Activated T-helper 1 cell treated with Interleukin-2 at 50 U/mL for 16 hours (primary cell): ENCODE data around the gene MACF1.
"Not testable (repeated sequence)": the region's sequence is repeated elsewhere in the genome, so short reads cannot be mapped to it uniquely, and the experiment has no call there.

ENCODE experiments used
- DNase-seq: peaks from one replicate; pipeline ENCODE4 v3.0.0-alpha.2; 2020; ENCODE audit warnings: low read depth

The MACF1 gene

DNA sequence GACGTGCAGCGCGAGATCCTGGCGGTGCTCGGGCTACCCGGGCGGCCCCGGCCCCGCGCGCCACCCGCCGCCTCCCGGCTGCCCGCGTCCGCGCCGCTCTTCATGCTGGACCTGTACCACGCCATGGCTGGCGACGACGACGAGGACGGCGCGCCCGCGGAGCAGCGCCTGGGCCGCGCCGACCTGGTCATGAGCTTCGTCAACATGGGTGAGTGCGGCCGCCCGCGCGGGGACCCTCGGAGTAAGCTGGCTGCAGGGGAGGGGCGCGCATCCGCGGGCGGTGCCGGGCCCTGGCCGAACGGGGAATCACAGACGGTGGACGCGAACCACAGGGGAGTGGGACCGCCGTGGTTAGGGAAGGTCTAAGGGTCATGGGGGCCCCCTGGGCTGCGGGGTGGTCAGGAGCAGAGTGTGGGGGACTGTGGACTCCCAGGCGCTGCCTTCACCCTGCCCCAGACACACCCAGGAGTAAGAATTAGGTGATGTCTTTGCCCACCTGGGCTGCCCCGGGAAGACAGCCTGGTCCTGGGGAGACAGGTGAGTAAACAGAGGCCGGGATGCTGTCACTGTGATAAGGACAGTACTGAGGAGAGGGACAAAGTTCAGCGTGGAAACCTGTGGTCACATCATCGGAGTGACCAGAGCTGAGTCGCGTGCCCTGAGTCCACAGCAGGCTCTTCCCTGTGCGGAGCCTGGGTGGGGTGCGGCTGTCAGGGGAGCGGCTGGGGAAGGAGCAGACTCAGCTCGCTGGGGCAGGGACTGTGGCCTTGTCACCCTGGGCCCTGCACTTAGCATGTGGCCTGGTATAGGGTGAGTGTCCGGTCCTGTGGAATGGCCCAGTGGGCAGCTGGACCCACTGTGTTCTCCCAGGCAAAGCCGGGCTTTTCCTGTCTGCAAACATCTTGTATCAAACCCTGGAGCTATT is 287.9 kb downstream of the MACF1 start:
- DNase-seq = not testable (repeated sequence)

- not testable (repeated sequence) for DNase-seq
Observed at GRCh38 chr1:39493043-39493810, 288.7 kb downstream of the MACF1 start.

- no peak for DNase-seq
Observed at GRCh38 chr1:39494671-39495410, 290.3 kb downstream of the MACF1 start.

DNA sequence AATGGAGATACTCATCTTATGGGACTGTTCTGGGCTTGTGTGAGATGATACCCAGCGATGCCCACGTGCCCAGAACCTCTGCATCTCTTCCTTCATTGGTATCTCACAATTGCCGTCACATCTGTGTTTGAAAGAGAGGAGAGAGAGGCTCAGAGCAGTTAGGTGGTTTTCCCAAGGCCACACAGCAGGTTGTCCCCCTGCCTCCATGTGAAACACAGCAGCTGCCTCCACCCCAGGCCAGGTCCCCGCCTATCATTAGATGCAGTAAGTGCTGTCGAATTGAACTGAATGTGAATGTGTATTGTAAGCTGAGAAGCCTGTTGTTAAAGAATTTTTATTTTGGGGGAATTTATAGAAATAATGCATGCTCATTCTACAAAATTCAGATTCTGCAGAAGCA is 292.0 kb downstream of the MACF1 start:
- not testable (repeated sequence) for DNase-seq

- no peak for DNase-seq
Observed at GRCh38 chr1:39497585-39497984, 293.1 kb downstream of the MACF1 start.

DNA sequence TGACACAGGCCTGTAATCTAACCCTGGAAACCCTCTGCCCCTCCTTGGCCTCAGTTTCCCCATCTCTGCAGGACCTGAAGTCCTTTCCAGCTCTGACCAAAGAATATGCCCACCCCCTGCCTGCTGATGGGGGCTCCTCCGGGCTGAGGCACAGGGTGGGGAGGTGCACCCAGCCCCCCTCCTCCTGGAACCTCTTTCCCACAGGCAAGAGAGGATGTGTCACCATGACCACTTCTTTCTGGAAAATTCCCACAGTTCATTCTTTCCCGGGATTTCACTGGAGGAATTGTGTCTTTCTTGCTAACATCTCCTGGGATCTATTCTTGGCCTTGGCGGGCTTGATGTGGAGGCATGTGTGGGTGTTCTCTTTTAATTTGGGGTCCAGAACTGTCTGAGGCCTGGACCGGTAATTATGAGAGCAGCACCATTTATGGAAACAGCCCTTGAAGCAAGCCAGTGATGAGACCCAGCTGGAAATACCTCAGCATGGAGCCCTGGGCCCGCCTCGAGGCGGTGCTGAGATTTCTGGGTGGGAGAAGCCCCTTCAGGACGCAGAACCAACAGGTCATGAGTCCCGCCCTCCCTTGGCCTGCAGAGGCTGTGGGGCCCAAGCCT is 293.7 kb downstream of the MACF1 start:
- not testable (repeated sequence) for DNase-seq

DNA sequence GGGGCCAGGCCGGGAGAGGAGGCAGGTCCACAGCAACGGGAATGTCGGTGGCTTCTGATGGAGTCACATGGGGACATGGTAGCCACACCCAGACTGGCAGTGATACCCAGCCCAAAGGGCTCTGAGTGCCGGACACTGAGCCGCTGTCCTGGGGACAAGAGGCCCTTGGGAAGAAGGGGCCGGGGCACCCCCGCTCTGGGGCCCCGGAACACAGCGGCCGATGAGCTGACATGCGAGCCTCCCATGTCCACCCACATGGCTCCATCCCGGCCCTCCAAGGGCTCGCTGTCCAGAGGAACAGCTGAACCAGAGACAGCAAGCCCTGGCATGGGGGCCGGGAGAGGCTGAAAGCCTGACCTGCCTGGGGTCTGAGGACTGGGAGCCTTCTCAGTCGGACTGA is 294.3 kb downstream of the MACF1 start:
- not testable (repeated sequence) for DNase-seq

- no peak for DNase-seq
Observed at GRCh38 chr1:39499668-39500067, 295.2 kb downstream of the MACF1 start.

DNA sequence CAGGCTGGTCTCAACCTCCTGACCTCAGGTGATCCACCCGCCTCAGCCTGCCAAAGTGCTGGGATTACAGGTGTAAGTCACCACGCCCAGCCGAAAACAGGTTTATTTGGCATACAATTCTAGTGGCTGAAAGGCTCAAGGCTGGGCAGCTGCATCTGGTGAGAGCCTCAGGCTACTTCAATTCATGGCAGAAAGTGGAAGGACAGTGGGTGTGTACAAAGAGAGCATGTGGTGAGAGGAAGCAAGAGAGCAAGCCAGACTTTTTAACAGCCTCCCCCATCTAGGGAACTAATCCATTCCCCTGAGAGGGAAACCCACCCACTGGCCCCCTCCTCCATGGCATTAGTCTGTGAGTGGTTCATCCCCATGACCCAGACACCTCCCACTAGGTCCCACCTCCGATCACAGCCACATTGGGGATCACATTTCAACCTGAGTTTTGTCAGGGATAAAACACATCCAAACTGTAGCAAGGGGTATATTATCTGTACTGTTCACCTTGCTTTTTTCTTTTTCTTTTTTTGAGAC is 296.4 kb downstream of the MACF1 start:
- no peak for DNase-seq

DNA sequence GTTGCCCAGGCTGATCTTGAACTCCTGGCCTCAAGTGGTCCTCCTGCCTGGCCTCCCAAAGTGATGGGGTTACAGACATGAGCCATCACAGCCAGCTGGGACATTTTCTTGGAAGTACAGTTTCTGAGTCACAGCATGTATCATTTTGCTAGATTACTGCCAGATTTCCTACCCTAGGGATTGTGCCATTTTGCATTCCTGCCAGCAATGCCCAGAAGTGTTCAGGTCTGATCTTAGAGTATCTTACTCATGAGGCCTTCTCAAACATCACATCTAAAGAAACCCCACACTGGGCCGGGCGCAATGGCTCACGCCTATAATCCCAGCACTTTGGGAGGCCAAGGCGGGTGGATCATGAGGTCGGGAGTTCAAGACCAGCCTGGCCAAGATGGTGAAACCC is 297.2 kb downstream of the MACF1 start:
- no peak for DNase-seq

- not testable (repeated sequence) for DNase-seq
Observed at GRCh38 chr1:39504436-39504835, 299.9 kb downstream of the MACF1 start.

GRCh38 chr1:39505289-39505688 is 300.8 kb downstream of the MACF1 start:
- DNase-seq = no peak

- no peak for DNase-seq
Observed at GRCh38 chr1:39507230-39507928, 302.9 kb downstream of the MACF1 start.

DNA sequence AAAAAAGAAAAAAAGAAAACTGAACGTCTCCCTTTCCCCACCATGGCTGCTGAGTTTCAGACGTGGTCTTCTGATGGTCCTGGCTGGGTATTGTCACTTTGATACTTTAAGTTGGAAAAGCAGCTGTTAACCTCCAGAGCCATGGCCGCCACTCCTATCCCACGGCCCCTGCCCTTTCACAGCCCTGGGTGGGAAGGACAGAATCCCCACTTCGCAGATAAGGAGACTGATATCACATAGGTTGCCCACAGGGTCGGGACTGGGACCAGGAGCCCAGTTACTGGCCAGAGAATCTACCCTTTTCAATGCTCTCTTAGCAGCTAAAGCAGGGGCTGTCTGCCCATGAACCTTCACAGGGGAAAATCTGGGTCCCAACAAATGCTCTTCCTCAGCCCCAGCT is 303.8 kb downstream of the MACF1 start:
- DNase-seq = no peak

- no peak for DNase-seq
Observed at GRCh38 chr1:39508857-39509305, 304.4 kb downstream of the MACF1 start.

DNA sequence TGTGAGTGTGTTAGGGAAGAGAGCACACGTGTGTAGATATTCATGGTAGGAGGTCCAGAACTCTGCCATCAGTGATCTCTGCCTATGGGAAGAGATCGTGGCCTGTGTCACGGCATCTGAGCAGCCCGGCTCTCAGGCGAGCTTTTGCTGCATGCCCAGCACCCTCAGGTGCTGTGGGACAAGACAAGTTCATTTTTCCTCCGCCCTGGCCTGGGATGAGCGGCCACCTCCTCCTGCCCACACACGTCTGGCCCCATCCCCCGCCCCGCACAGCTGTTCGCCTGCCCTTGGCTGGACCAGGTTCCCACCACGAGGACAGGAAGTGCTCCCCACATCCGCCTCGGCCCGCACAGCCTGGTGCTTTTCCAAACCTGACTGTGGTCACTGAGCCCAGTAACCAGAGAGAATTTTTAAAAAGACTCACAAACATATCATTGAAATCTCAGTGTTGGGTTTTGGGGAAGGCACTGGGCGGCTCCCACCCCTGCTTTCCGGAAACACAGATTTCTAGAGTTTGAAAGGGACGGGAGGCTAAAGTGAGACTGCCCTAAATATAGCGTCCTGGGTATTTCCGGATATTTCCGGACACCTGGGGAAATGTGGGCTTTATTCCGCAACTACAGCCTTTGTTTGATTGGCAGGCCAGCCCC is 305.0 kb downstream of the MACF1 start:
- no peak for DNase-seq

- DNase-seq = not testable (repeated sequence)
Observed at GRCh38 chr1:39510570-39511186, 306.2 kb downstream of the MACF1 start.

GRCh38 chr1:39511477-39511876 is 307.0 kb downstream of the MACF1 start:
- not testable (repeated sequence) for DNase-seq

DNA sequence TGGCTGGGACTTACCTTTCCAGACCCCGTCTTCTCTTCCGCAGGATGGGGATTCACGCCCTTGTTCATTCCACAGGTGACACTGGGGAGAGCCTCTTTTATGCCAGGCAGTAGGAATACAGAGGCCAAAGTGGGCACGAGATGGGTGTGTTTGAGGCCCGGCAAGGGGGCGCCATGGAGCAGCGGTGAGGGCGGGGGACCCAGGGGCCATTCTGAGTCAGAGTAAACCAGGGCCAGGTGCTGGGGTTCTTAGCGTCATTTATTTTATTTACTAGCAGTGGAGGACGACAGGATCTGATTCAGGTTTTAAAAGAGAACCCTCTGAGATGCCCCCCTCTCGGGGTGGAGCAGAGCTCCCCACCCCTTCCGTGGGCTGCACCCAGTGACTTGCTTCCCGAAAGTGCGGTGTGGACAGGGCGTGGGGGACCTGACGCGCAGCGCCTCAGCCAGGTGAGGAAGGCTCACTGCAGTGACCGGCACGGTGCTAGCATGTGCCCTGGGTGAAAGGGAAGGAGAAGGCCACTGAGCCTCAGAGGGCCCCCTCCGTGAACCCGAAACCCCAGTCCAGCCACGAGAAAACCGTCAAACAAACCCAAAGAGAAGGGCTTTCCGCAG is 307.8 kb downstream of the MACF1 start:
- DNase-seq = not testable (repeated sequence)
